ENCODE results near the gene DDIT4L.
"Not testable (repeated sequence)": the region's sequence is repeated elsewhere in the genome, so short reads cannot be mapped to it uniquely, and the experiment has no call there.

DDIT4L gene

GRCh38 chr4:100165809-100166208 is 24.5 kb downstream of the DDIT4L start:
- no peak for FAIRE-seq

- FAIRE-seq: no peak
These were observed 25.2 kb downstream of the DDIT4L start for GRCh38 chr4:100164808-100165760.

- FAIRE-seq: no peak
These were observed 28.1 kb downstream of the DDIT4L start for GRCh38 chr4:100162027-100162685.

- no peak for FAIRE-seq
These were observed 41.1 kb downstream of the DDIT4L start for GRCh38 chr4:100149190-100149589.

GRCh38 chr4:100147684-100148083 is 42.6 kb downstream of the DDIT4L start:
- FAIRE-seq: no peak

- no peak for FAIRE-seq
These were observed 43.1 kb downstream of the DDIT4L start for GRCh38 chr4:100147198-100147597.

- FAIRE-seq: no peak
These were observed 43.5 kb downstream of the DDIT4L start for GRCh38 chr4:100146756-100147155.

GRCh38 chr4:100137320-100137719 is 52.9 kb downstream of the DDIT4L start:
- not testable (repeated sequence) for FAIRE-seq
